PFSK-1 (cell line): Measurements from ENCODE around the gene IL15RA.

Source experiments
- FOXP2 ChIP-seq: optimal IDR thresholded peaks from 2 replicates; pipeline ENCODE3; 2011; ENCODE audit warnings: borderline replicate concordance, control low read depth, inconsistent platforms; ENCODE audit not compliant: insufficient read depth; ENCODE audit errors: extremely low read length, extremely low read depth
- POLR2AphosphoS5 ChIP-seq: IDR thresholded peaks from 2 replicates; pipeline ENCODE4 v1.6.1; 2012; ENCODE audit warnings: low read depth, mild to moderate bottlenecking, control low read depth, low read length, moderate library complexity
- TAF1 ChIP-seq: IDR thresholded peaks from 2 replicates; pipeline ENCODE4 v1.6.1; 2012; ENCODE audit warnings: low read length, control low read depth, borderline replicate concordance; ENCODE audit not compliant: insufficient read depth

GRCh38 chr10:5968037-5968680 lies 9.2 kb downstream of the IL15RA start:
- TF ChIP-seq TAF1 (no peak), POLR2AphosphoS5 (no peak), FOXP2 (no peak)
